BLaER1 treated with 17β-estradiol and CSF1 and Interleukin-3, amounts not matched to agents 10 nM and 100 nM (cell line): Measurements from ENCODE around the gene THEMIS.

ENCODE experiments used
- H3K27ac ChIP-seq, 11 experiments: shearing (Covaris generic); formaldehyde crosslinking; 2 replicates each; pipeline ENCODE4 v1.8.1; 2022
- H3K27me3 ChIP-seq, 11 experiments: shearing (Covaris generic); formaldehyde crosslinking; 2 replicates each; pipeline ENCODE4 v1.8.1; 2022
- H3K36me3 ChIP-seq, 11 experiments: shearing (Covaris generic); formaldehyde crosslinking; 2 replicates each; pipeline ENCODE4 v1.8.1; 2022
- H3K4me1 ChIP-seq, 10 experiments: shearing (Covaris generic); formaldehyde crosslinking; 2 replicates each; pipeline ENCODE4 v1.8.1; 2022
- H3K4me2 ChIP-seq, 11 experiments: shearing (Covaris generic); formaldehyde crosslinking; 2 replicates each; pipeline ENCODE4 v1.8.1; 2022
- H3K4me3 ChIP-seq, 10 experiments: shearing (Covaris generic); formaldehyde crosslinking; 2 replicates each; pipeline ENCODE4 v1.8.1; 2022
- H3K9ac ChIP-seq, 11 experiments: shearing (Covaris generic); formaldehyde crosslinking; 2 replicates each; pipeline ENCODE4 v1.8.1; 2022
- H3K9me3 ChIP-seq, 11 experiments: shearing (Covaris generic); formaldehyde crosslinking; replicated peaks in 1 of 11; 2 replicates each; pipeline ENCODE4 v1.8.1; 2022
- H4K20me1 ChIP-seq, 11 experiments: shearing (Covaris generic); formaldehyde crosslinking; 2 replicates each; pipeline ENCODE4 v1.8.1; 2022
- Cebpa-rat ChIP-seq, 11 experiments: shearing (Covaris generic); IDR thresholded peaks; 2 replicates each; pipeline ENCODE4 v1.8.1; 2022

Gene THEMIS

GRCh38 chr6:127732927-127733326 is 167.9 kb downstream of the THEMIS start:
- Histone ChIP-seq H3K36me3 (no peaks in the 10 kb centered on the region), H3K9ac (no peak overlapping the region), H4K20me1 (no peaks in the 10 kb centered on the region), H3K4me3 (no peak overlapping the region), H3K4me2 (no peak overlapping the region), H3K9me3 (no peaks in the 10 kb centered on the region), H3K27ac (no peak overlapping the region), H3K4me1 (no peaks in the 10 kb centered on the region), H3K27me3 (no peaks in the 10 kb centered on the region)
- peak in 1 of 11 experiments; percentile 11; a peak in 1 of 22 replicates for TF ChIP-seq Cebpa-rat (IDR thresholded peaks at IDR 0.05)

GRCh38 chr6:127727260-127727953 is 173.5 kb downstream of the THEMIS start:
- Histone ChIP-seq H3K9me3 (no peaks in the 10 kb centered on the region), H3K4me1 (no peaks in the 10 kb centered on the region), H3K27ac (no peak overlapping the region), H3K36me3 (no peaks in the 10 kb centered on the region), H4K20me1 (no peaks in the 10 kb centered on the region), H3K9ac (no peak overlapping the region), H3K4me3 (no peak overlapping the region), H3K4me2 (no peak overlapping the region), H3K27me3 (no peaks in the 10 kb centered on the region)
- TF ChIP-seq Cebpa-rat (IDR thresholded peaks at IDR 0.05): no peak

- H3K9ac ChIP-seq: no peak overlapping the region
- H4K20me1 ChIP-seq: no peaks in the 10 kb centered on the region
- H3K36me3 ChIP-seq: no peaks in the 10 kb centered on the region
- H3K4me2 ChIP-seq: no peak overlapping the region
- H3K9me3 ChIP-seq: no peaks in the 10 kb centered on the region
- no peaks in the 10 kb centered on the region for H3K4me1 ChIP-seq
- H3K4me3 ChIP-seq: no peak overlapping the region
- no peaks in the 10 kb centered on the region for H3K27me3 ChIP-seq
- no peak overlapping the region for H3K27ac ChIP-seq
- TF ChIP-seq Cebpa-rat (IDR thresholded peaks at IDR 0.05): no peak
Observed at GRCh38 chr6:127725821-127726220, 175.0 kb downstream of the THEMIS start.

GRCh38 chr6:127718694-127719093 is 182.2 kb downstream of the THEMIS start:
- no peak for TF ChIP-seq Cebpa-rat (IDR thresholded peaks at IDR 0.05)
- Histone ChIP-seq H3K9ac (no peak overlapping the region), H3K36me3 (no peaks in the 10 kb centered on the region)

GRCh38 chr6:127717384-127717783 is 183.5 kb downstream of the THEMIS start:
- H4K20me1 ChIP-seq: no peaks in the 10 kb centered on the region

More at GRCh38 chr6:127718694-127719093, 182.2 kb downstream of the THEMIS start:
- Histone ChIP-seq H3K27me3 (no peaks in the 10 kb centered on the region), H3K4me2 (no peak overlapping the region), H4K20me1 (no peaks in the 10 kb centered on the region), H3K9me3 (no peaks in the 10 kb centered on the region), H3K4me3 (no peak overlapping the region), H3K27ac (no peak overlapping the region), H3K4me1 (peaks cover 0 to 6% (median 1%) of the 10 kb centered on the region in 10 experiments; a peak in 3 of 20 replicates)

GRCh38 chr6:127716465-127716864 is 184.4 kb downstream of the THEMIS start:
- Histone ChIP-seq H3K4me3 (no peak overlapping the region), H3K36me3 (no peaks in the 10 kb centered on the region), H3K4me2 (no peak overlapping the region), H3K4me1 (peaks cover 0 to 8% (median 2%) of the 10 kb centered on the region in 10 experiments; a peak in 3 of 20 replicates), H4K20me1 (no peaks in the 10 kb centered on the region), H3K27me3 (no peaks in the 10 kb centered on the region), H3K27ac (no peak overlapping the region), H3K9me3 (no peaks in the 10 kb centered on the region), H3K9ac (no peak overlapping the region)
- TF ChIP-seq Cebpa-rat (IDR thresholded peaks at IDR 0.05): no peak

More at GRCh38 chr6:127717384-127717783, 183.5 kb downstream of the THEMIS start:
- Histone ChIP-seq H3K36me3 (no peaks in the 10 kb centered on the region), H3K4me2 (no peak overlapping the region), H3K27me3 (no peaks in the 10 kb centered on the region), H3K9ac (no peak overlapping the region), H3K27ac (no peak overlapping the region), H3K9me3 (no peaks in the 10 kb centered on the region), H3K4me3 (no peak overlapping the region), H3K4me1 (peaks cover 0 to 8% (median 2%) of the 10 kb centered on the region in 10 experiments; a peak in 3 of 20 replicates)
- no peak for TF ChIP-seq Cebpa-rat (IDR thresholded peaks at IDR 0.05)

- Histone ChIP-seq H3K27ac (no peak overlapping the region), H3K4me3 (no peak overlapping the region), H3K4me1 (peaks cover 0 to 8% (median 2%) of the 10 kb centered on the region in 10 experiments; a peak in 3 of 20 replicates), H3K9me3 (no peaks in the 10 kb centered on the region), H3K36me3 (no peaks in the 10 kb centered on the region), H3K9ac (no peak overlapping the region), H3K27me3 (no peaks in the 10 kb centered on the region), H3K4me2 (no peak overlapping the region), H4K20me1 (no peaks in the 10 kb centered on the region)
- no peak for TF ChIP-seq Cebpa-rat (IDR thresholded peaks at IDR 0.05)
Observed at GRCh38 chr6:127710668-127711067, 190.2 kb downstream of the THEMIS start.

GRCh38 chr6:127706216-127706615 is 194.6 kb downstream of the THEMIS start:
- Histone ChIP-seq H3K4me2 (no peak overlapping the region), H4K20me1 (no peaks in the 10 kb centered on the region), H3K9ac (no peak overlapping the region), H3K27me3 (no peaks in the 10 kb centered on the region), H3K36me3 (no peaks in the 10 kb centered on the region), H3K9me3 (no peaks in the 10 kb centered on the region), H3K4me3 (no peak overlapping the region), H3K4me1 (no peaks in the 10 kb centered on the region), H3K27ac (no peak overlapping the region)
- TF ChIP-seq Cebpa-rat (IDR thresholded peaks at IDR 0.05): no peak

- H3K27ac ChIP-seq: no peak overlapping the region
- H3K36me3 ChIP-seq: no peaks in the 10 kb centered on the region
- no peaks in the 10 kb centered on the region for H3K4me1 ChIP-seq
- no peaks in the 10 kb centered on the region for H3K9me3 ChIP-seq
- no peaks in the 10 kb centered on the region for H4K20me1 ChIP-seq
- no peak overlapping the region for H3K4me3 ChIP-seq
- TF ChIP-seq Cebpa-rat (IDR thresholded peaks at IDR 0.05): no peak
- H3K9ac ChIP-seq: no peak overlapping the region
- H3K4me2 ChIP-seq: no peak overlapping the region
- no peaks in the 10 kb centered on the region for H3K27me3 ChIP-seq
Observed at GRCh38 chr6:127695108-127695507, 205.8 kb downstream of the THEMIS start.

- Histone ChIP-seq H3K4me2 (no peak overlapping the region), H3K9ac (no peak overlapping the region), H3K27me3 (no peaks in the 10 kb centered on the region), H4K20me1 (no peaks in the 10 kb centered on the region), H3K27ac (no peak overlapping the region), H3K9me3 (peaks cover 0 to 8% (median 6%) of the 10 kb centered on the region in 11 experiments; a peak in 11 of 22 replicates), H3K4me1 (no peaks in the 10 kb centered on the region), H3K36me3 (no peaks in the 10 kb centered on the region), H3K4me3 (no peak overlapping the region)
- no peak for TF ChIP-seq Cebpa-rat (IDR thresholded peaks at IDR 0.05)
Observed at GRCh38 chr6:127691146-127691545, 209.7 kb downstream of the THEMIS start.
